GM18511 (cell line): ENCODE data around the gene DERA.
"Not testable (repeated sequence)": the region's sequence is repeated elsewhere in the genome, so short reads cannot be mapped to it uniquely, and the experiment has no call there.

Experiments
- ATAC-seq: cut with Tn5 transposase; IDR thresholded peaks from one replicate; pipeline ENCODE4 v1.9.1; 2021; ENCODE audit warnings: mild to moderate bottlenecking, moderate library complexity; ENCODE audit not compliant: unreplicated experiment

The DERA gene

GRCh38 chr12:15997910-15998309, 86.8 kb downstream of the DERA start:
- ATAC-seq: no peak

GRCh38 chr12:16002880-16003279, 91.7 kb downstream of the DERA start:
- no peak for ATAC-seq

- ATAC-seq: no peak
These were observed 92.3 kb downstream of the DERA start for GRCh38 chr12:16003460-16003859.

GRCh38 chr12:16006752-16007151, 95.6 kb downstream of the DERA start:
- ATAC-seq: no peak

GRCh38 chr12:16008421-16008824, 97.3 kb downstream of the DERA start:
- no peak for ATAC-seq

GRCh38 chr12:16012117-16012516, 101.0 kb downstream of the DERA start:
- ATAC-seq: no peak

- not testable (repeated sequence) for ATAC-seq
These were observed 102.6 kb downstream of the DERA start for GRCh38 chr12:16013722-16014121.

GRCh38 chr12:16014394-16014793, 103.3 kb downstream of the DERA start:
- ATAC-seq: not testable (repeated sequence)

- no peak for ATAC-seq
These were observed 105.6 kb downstream of the DERA start for GRCh38 chr12:16016748-16017147.

- ATAC-seq: no peak
These were observed 107.2 kb downstream of the DERA start for GRCh38 chr12:16018306-16018705.

- ATAC-seq: no peak
These were observed 108.0 kb downstream of the DERA start for GRCh38 chr12:16019136-16019535.

GRCh38 chr12:16020031-16020430, 108.9 kb downstream of the DERA start:
- ATAC-seq: no peak

- ATAC-seq: no peak
These were observed 109.9 kb downstream of the DERA start for GRCh38 chr12:16021026-16021425.

- no peak for ATAC-seq
These were observed 110.5 kb downstream of the DERA start for GRCh38 chr12:16021676-16022075.

GRCh38 chr12:16027002-16027401, 115.9 kb downstream of the DERA start:
- no peak for ATAC-seq

- ATAC-seq: no peak
These were observed 119.6 kb downstream of the DERA start for GRCh38 chr12:16030744-16031143.

GRCh38 chr12:16034136-16034817, 123.1 kb downstream of the DERA start:
- no peak for ATAC-seq

GRCh38 chr12:16036073-16036472, 124.9 kb downstream of the DERA start:
- ATAC-seq: no peak

- no peak for ATAC-seq
These were observed 126.4 kb downstream of the DERA start for GRCh38 chr12:16037533-16037932.

- no peak for ATAC-seq
These were observed 132.3 kb downstream of the DERA start for GRCh38 chr12:16043480-16043879.

GRCh38 chr12:16046266-16046665, 135.1 kb downstream of the DERA start:
- ATAC-seq: no peak

GRCh38 chr12:16048511-16048910, 137.4 kb downstream of the DERA start:
- no peak for ATAC-seq

GRCh38 chr12:16056910-16057309, 145.8 kb downstream of the DERA start:
- ATAC-seq: no peak
